Subcutaneous preadipocyte (primary cell): ENCODE data around the gene PCED1A. TPM values are rescaled to one million over a fixed set of nuclear protein-coding genes. Genes with fewer than 3 reads are reported as not detected.

Source experiments
- total RNA-seq: library from RNA; depleted of rRNA; stranded (reverse); fragments of >200 nt; gene quantifications from 2 replicates; pipeline ENCODE4 v1.2.3, GENCODE V29; 2012

Gene PCED1A, protein sequence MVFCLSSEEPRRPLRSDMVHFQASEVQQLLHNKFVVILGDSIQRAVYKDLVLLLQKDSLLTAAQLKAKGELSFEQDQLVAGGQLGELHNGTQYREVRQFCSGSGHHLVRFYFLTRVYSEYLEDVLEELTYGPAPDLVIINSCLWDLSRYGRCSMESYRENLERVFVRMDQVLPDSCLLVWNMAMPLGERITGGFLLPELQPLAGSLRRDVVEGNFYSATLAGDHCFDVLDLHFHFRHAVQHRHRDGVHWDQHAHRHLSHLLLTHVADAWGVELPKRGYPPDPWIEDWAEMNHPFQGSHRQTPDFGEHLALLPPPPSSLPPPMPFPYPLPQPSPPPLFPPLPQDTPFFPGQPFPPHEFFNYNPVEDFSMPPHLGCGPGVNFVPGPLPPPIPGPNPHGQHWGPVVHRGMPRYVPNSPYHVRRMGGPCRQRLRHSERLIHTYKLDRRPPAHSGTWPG
- total RNA-seq = 19.0 and 27.9 TPM in 2 replicates

DNA sequence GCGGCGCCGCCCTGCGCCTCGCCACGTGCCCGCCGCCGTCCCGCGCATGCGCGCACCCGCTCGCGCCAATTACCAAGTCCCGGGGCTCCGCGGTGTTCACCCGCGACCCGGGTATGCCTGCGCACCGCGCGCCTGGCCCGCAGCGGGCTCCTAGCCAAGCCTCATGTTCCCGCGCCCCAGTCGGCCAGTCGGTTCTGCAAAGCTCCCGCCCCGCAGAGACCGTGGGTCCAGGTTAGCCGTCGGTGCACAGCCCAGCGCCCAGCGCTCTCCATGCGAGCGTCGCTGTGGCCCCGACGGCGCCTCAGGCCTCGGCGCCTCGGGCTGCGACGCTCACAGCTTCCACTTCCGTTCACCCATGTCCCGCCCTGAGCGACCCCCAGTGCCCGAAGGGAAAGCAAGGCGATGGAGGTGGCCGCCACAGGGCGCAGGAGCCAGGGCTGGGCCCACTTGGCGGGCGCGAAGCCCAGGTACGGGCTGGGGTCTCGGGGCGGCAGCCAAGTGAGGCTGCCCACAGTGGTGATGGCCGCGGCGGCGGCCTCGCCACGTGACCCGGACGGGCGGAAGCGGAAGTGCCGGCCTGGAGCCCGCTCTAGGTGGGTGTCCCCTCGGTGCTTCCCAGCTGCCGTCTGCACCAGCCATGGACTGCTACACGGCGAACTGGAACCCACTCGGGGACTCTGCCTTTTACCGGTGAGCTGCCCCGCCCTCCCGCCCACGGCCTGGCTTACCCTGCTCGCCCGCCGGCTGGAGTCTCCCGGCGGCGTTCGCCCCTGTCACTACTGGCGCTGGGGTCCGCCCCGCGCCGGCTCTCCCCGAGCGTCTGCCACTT, at the start of gene PCED1A, which contains the start of gene VPS16:
TSS of gene PCED1A (minus strand) at position 518 of the 829 bp plus-strand sequence. CDS start 743 bp downstream, outside the sequence.
TSS of gene VPS16 (plus strand) at position 608 of the 829 bp plus-strand sequence. CDS start at position 638, 30 bp downstream.

DNA sequence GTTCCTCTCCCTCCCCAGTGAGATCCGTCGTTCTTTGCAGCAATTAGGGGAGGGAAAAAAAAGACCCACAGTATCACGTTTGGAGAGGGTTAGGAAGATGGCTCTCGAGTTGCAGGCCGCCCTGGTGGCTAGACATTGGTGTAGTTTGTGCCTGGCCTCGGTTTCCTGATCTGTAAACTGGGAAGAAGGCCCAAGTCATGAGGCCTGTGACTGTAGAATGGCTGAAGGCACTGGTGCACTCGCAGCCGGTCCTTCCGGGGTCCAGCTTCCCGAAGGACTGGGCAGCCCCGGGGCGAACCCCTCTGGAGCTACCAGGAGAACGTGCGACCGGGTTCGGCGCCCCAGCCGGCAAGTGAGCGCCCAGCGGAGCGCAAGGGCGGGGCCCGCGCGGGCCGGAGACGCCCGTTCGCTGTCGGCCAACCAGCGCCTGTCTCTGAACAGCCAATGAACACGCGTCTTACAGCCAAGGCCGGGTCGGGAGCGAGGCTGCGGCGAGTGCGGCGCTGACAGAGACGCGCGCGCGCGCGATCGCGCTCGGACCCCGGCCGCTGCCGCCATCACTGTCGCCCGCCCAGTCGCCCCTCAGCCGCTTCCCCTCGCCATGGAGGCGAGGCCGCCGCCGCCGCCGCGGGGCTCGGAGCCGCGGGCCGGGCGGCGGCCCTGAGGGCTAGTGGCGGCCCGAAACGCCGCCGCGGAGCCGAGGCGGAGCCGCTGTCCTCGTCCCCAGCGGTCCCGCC, 32.7 kb upstream of the PCED1A start, which contains the start of gene PTPRA:
TSS of gene PTPRA (plus strand) at position 472 of the 737 bp plus-strand sequence. CDS start 90,797 bp downstream, outside the sequence.

DNA sequence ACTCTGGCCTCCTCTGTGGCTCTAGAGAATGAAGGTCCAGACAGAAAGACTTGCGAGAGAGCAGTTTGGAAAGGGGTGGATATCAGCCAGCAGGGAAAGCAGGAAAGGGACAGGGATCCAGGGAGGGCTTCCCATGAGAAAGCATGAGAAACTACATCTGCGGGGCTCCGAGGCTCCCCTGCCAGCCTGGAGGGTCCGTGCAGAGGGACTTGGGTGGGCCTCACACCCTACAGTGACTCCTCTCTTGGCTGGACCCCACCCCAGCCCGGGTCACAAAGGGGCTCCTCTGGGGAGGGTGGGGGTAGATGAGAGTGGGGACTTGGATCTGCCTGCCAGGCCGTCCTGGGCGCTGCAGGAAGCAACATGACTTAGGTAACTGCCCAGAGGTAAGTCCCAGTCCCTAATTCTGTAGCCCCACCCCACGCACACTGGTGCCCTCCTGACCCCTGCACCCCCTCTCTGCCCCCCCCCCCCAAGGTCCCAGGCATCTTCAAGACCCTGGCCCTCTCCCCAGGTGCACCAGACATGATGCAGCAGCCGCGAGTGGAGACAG, 24.3 kb downstream of the PCED1A start, which contains the start of gene TMEM239:
TSS of gene TMEM239 (plus strand) at position 335 of the 553 bp plus-strand sequence. CDS start at position 526, 191 bp downstream.

DNA sequence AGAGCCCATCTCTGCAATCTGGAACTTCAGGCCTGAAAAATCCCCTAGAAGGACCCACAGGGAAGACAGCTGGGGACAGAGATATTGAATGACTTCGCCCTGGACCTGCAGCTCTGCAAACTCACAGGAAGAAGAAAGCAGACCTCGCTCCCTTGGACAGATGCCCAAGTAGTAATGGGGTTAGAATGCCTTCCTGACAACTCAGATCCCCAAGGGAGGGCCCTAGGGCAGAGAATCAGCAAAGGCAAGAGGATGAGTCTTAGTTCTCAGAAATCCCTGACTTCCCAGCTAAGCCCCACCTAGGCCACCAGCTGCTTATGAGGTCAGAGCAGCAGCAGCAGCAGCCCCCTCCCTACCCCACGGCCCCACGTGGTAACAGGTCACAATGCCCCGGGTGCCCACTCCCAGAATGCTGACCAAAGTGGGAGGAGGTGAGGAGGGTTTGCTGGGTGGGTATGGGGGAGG, 25.8 kb downstream of the PCED1A start, which contains the start of gene C20orf141:
TSS of gene C20orf141 (plus strand) at position 401 of the 465 bp plus-strand sequence. CDS start 198 bp downstream, outside the sequence.

DNA sequence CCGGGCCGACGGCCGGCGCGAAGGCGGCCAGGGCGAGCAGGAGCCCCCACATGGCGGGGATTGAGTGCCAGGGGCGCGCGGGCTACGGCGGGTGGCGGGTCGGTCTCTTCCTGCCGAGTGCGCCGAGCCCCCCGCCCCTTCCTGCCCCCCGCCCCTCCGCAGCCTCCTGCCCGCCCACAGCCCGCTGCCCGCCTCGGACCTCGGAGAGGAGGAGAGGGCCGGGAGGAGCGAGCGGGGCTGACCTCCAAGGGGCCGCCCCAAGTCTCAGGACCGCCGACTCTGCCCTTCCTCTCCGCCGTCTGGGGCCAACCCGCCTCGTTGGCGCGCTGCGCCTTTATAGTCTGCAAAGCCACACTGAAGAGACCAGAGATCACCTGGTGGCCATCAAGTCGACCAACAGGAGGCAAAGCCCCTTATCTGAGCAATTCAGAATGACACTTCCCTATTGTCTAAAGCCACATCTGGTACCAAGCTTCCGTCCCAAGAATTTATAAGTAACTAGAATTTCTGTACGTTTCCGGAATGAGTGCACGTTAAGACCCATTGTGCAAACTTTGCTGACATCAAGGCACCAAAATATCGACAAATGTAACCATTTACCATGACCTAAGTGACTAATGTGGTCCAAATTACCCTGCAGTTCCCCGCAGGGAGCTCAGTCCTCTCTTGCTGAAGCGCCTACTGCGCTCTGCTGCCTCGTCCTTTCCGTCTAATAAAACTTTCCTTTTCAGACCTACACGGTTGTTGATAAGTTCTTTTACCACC, 39.8 kb downstream of the PCED1A start, which contains the start of gene CPXM1:
TSS of gene CPXM1 (minus strand) at position 107 of the 765 bp plus-strand sequence. CDS start at position 52, 55 bp downstream.

Other genes starting within 250 kb of the PCED1A start
- gene NOP56, start 188.0 kb downstream of the PCED1A start, total RNA-seq = 173 and 243 TPM in 2 replicates
- 72.0 and 96.2 TPM in 2 replicates for gene IDH3B, start 176.4 kb downstream of the PCED1A start, total RNA-seq
- gene EBF4, start 147.9 kb downstream of the PCED1A start, total RNA-seq = 0.37 TPM in 1 of 2 replicates, not detected in the other
- 2.2 and 2.3 TPM in 2 replicates for gene CPXM1, start 40.0 kb downstream of the PCED1A start, total RNA-seq
- gene C20orf141, start 25.7 kb downstream of the PCED1A start, total RNA-seq = 0.37 TPM in 1 of 2 replicates, not detected in the other
- gene TMEM239, start 24.3 kb downstream of the PCED1A start, total RNA-seq = under 0.01 TPM in 1 of 2 replicates, not detected in the other
- gene VPS16, start 90 bp upstream of the PCED1A start, total RNA-seq = 44.4 and 54.4 TPM in 2 replicates
- 47.0 and 50.8 TPM in 2 replicates for gene PTPRA, start 32.8 kb upstream of the PCED1A start, total RNA-seq
- 1.1 and 1.2 TPM in 2 replicates for gene GNRH2, start 203.0 kb upstream of the PCED1A start, total RNA-seq
- 31.1 and 38.9 TPM in 2 replicates for gene MRPS26, start 205.4 kb upstream of the PCED1A start, total RNA-seq
- 0.39 TPM in 1 of 2 replicates, not detected in the other for gene OXT, start 231.0 kb upstream of the PCED1A start, total RNA-seq
- gene AVP, start 244.1 kb upstream of the PCED1A start, total RNA-seq = not detected in 2 replicates